Psoas muscle (tissue), 8 donors: ENCODE results near the gene HOXB2. TPM values are rescaled to one million over a fixed set of nuclear protein-coding genes. Genes with fewer than 3 reads are reported as not detected.

Source experiments
- ATAC-seq, 4 donors: fragments of 200-7000 bp; cut with Tn5 transposase; one replicate each; pipeline ENCODE4 v1.9.1; 2020; ENCODE audit warnings: moderate library complexity in 3 of 4, mild to moderate bottlenecking in 2 of 4
- DNase-seq, 2 donors: peaks; one replicate each; pipeline ENCODE4 v3.0.0-alpha.2; 2020
- H3K27ac ChIP-seq: fragments of 200-600 bp; one replicate; pipeline ENCODE4 v1.8.0; 2022
- H3K27me3 ChIP-seq, 3 donors: fragments of 200-600 bp in 1 of 3; one replicate each; pipeline versions ENCODE4 v1.6.1 to v1.8.0; 2013 to 2022; ENCODE audit warnings: low read length in 2 of 3, mild to moderate bottlenecking in 2 of 3, moderate library complexity in 1 of 3; ENCODE audit not compliant: insufficient read depth in 3 of 3
- H3K36me3 ChIP-seq, 2 donors: fragments of 200-600 bp in 1 of 2; one replicate each; pipeline versions ENCODE4 v1.6.1 to v1.8.0; 2013 to 2022; ENCODE audit warnings: low read depth in 1 of 2, mild to moderate bottlenecking in 1 of 2, moderate library complexity in 1 of 2; ENCODE audit not compliant: insufficient read depth in 1 of 2
- H3K4me1 ChIP-seq: fragments of 200-600 bp; one replicate; pipeline ENCODE4 v1.8.0; 2022
- H3K4me3 ChIP-seq: fragments of 200-600 bp; one replicate; pipeline ENCODE4 v1.8.0; 2022; ENCODE audit warnings: mild to moderate bottlenecking
- H3K9me3 ChIP-seq: fragments of 200-600 bp; one replicate; pipeline ENCODE4 v1.8.0; 2022
- CTCF ChIP-seq: fragments of 200-600 bp; IDR thresholded peaks from one replicate; pipeline ENCODE4 v1.8.0; 2022; ENCODE audit warnings: antibody characterized with exemption
- WGBS, 3 donors: extraction: QIAGEN DNeasy Blood & Tissue Kit; methylation state at CpG; one replicate each; pipeline versions ENCODE4 v1.1.6 to v1.1.7; 2013; 5-methylcytosine and 5-hydroxymethylcytosine counted together
- intact Hi-C, 2 donors: fragments of 100-400 bp; cut with DNase I; formaldehyde crosslinking; loops; one replicate each; pipeline versions ENCODE4 v1.11.0 to v1.14.2; 2022
- polyA plus RNA-seq, 3 donors: library from polyadenylated mRNA; stranded (reverse); fragments of 200-250 nt; gene quantifications; one replicate each; pipeline ENCODE4 v1.2.3, GENCODE V29; 2013
- total RNA-seq, 4 donors: library from RNA; stranded (reverse); fragmentation: NEBNext Ultra II Directional in 2 of 4; extraction: Animal tissue kit (Norgen Biotek cat#: 25700) in 2 of 4; gene quantifications; one replicate each; pipeline versions ENCODE4 v1.2.1 to v1.2.4, GENCODE V29; 2021 to 2023
- donor health status: healthy with polysubstance abuse.
- donor health status: DM: no; HTN: no; CAD: no; lungs with moderate emphysema.
- donor health status: Bipolar disorder and iron deficiency.
- donor health status: healthy.
- donor health status: DM: yes; HTN: yes; CAD: no.
- donor health status: DM: no; HTN: no; CAD: no.
- donor health status: DM: no; HTN: no; CAD: no.
- donor health status: DM: yes; HTN: yes; CAD: no.

HOXB2 gene
- total and polyA plus RNA-seq, 7 donors: 3.1 to 12.9 (median 5.0) TPM

- no peak for TF ChIP-seq CTCF
- intact Hi-C loops: no loop called here
Measured at GRCh38 chr17:48515925-48516900, 28.7 kb downstream of the HOXB2 start.

DNA sequence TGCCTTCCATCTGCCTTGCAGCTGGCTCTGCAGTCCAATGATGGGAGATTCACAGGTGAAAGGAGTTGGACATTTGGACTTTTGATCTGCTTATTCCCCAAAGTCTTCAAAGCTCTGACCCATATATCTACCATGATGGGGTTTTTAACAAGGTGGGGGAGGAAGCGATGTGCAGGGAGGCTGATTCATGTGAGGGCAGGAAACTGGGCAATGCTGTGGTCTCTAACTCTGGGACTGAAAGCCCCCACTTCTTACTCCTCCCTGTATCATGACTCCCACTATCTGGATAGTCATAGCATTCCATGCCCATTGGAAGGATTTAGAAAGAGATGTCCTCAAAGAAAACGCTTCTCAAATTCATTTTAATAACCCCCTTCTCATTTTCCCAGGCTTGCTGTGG lies 30.4 kb downstream of the HOXB2 start:
- Histone ChIP-seq H3K36me3 (no peaks in the 10 kb centered on the region), H3K27ac (no peak overlapping the region), H3K9me3 (no peaks in the 10 kb centered on the region), H3K4me1 (no peaks in the 10 kb centered on the region), H3K4me3 (no peak overlapping the region), H3K27me3 (peaks cover 0 to 31% (median 5%) of the 10 kb centered on the region in 3 donors)
- ATAC-seq (no peak), DNase-seq (no peak)
- intact Hi-C loops: no loop called here
- no peak for TF ChIP-seq CTCF
- WGBS, 3 donors: 61 to 75% (median 68%) methylated on average over 2 of the region's 2 CpGs

More at GRCh38 chr17:48515925-48516900, 28.7 kb downstream of the HOXB2 start:
- H3K27ac ChIP-seq: no peak overlapping the region
- peaks cover 0 to 25% (median 5%) of the 10 kb centered on the region in 3 donors for H3K27me3 ChIP-seq
- H3K9me3 ChIP-seq: no peaks in the 10 kb centered on the region
- 44 to 54% (median 46%) methylated on average over 3 of the region's 3 CpGs for WGBS, 3 donors
- ATAC-seq (no peak), DNase-seq (no peak)
- no peaks in the 10 kb centered on the region for H3K36me3 ChIP-seq
- no peaks in the 10 kb centered on the region for H3K4me1 ChIP-seq
- H3K4me3 ChIP-seq: no peak overlapping the region

DNA sequence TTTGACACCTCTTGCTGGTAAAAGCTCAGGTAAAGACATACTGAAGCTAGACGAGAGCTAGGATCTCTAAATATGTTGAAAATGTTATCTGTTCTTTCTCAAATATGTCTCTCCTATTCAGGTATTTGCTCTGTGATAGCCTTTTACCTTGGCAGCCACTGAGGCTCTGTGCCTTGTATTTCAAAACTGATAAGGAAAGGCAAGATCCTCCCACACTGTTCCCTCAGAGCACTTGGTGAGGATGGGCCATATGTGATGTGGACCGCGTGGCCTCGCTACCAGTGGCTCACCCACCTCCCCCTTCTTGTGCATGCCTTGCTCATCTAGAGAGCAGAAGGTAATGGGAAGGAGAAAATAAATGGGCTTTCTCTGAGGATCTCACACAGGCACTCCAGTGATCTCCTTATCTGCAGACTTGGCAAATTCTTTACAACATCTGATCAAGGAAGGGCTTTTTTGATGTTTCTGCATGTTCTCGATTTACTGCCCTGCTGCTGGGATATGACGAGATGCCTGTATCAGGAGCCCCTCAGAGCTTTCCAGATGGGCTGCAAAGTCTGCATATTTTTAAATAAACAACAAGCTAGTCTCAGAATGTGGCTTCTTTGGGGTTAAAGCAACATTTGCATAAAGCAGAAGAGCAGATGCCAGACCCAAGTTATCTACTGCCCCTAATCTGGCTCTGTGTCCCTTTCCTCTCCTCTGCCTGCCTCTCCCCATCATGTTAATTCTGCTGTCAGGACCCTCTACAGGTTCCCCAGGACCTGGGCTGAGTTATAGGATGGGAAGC lies 31.0 kb downstream of the HOXB2 start:
- 70 to 79% (median 72%) methylated on average over 6 of the region's 6 CpGs for WGBS, 3 donors
- ATAC-seq (no peak), DNase-seq (no peak)
- H3K27ac ChIP-seq: no peak overlapping the region
- intact Hi-C loops: no loop called here
- no peak overlapping the region for H3K4me3 ChIP-seq
- no peaks in the 10 kb centered on the region for H3K9me3 ChIP-seq
- H3K36me3 ChIP-seq: no peaks in the 10 kb centered on the region
- no peak for TF ChIP-seq CTCF
- no peaks in the 10 kb centered on the region for H3K4me1 ChIP-seq
- H3K27me3 ChIP-seq: peaks cover 0 to 31% (median 5%) of the 10 kb centered on the region in 3 donors

DNA sequence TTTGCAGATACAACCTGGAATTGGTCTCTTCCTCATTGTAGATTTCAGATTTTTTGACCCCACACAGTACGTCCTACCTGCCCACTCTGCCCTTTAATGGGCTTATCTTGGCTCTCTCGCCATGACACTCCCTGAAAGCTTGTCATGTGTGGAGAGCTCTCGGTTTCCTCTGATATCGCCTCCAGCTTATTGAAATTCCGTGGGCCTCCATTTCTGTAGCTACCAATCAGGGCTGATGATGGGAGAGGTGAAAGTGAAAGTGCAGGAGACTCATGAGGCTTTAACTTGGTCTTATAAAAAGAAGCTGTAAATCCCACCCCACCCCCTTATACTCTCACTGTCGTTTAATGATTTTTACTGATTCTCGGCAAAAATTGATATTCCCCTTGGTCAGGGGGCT lies 31.8 kb downstream of the HOXB2 start:
- Histone ChIP-seq H3K4me1 (no peaks in the 10 kb centered on the region), H3K27me3 (peaks cover 4 to 38% (median 5%) of the 10 kb centered on the region in 3 donors), H3K4me3 (no peak overlapping the region), H3K27ac (no peak overlapping the region), H3K36me3 (no peaks in the 10 kb centered on the region), H3K9me3 (no peaks in the 10 kb centered on the region)
- no peak for ATAC-seq
- WGBS, 3 donors: 58 to 66% (median 63%) methylated on average over 7 of the region's 7 CpGs
- intact Hi-C loops: no loop called here
- TF ChIP-seq CTCF: no peak
- no peak for DNase-seq
